Measurements from ENCODE around the gene DUXA. TPM values are rescaled to one million over a fixed set of nuclear protein-coding genes. Genes with fewer than 3 reads are reported as not detected.

The DUXA gene
- total and polyA plus RNA-seq, 10 of the 15 experiments (the other 5 are each of a cell fraction or from before 2014, with no cell fraction given): not detected

- no peak for TF ChIP-seq POU2F2 (IDR thresholded peaks at IDR 0.05; ENCODE audit: borderline replicate concordance, low read depth, low read length)
- TF ChIP-seq TBL1XR1 (IDR thresholded peaks at IDR 0.05; ENCODE audit: low read depth, low read length): no peak
- no peak for TF ChIP-seq NFXL1 (IDR thresholded peaks at IDR 0.05; ENCODE audit: borderline replicate concordance)
These were observed 60.5 kb downstream of the DUXA start (continued) for GRCh38 chr19:57106722-57107235.

- Histone ChIP-seq H3K9ac (ENCODE audit: control insufficient read depth, insufficient read depth, low read length) (no peak overlapping the region), H3K79me2 (ENCODE audit: control insufficient read depth, insufficient read depth, low read length) (no peaks in the 10 kb centered on the region), H3K4me1 (ENCODE audit: control insufficient read depth, insufficient read depth, low read length) (no peaks in the 10 kb centered on the region), H3K4me3 (no peak overlapping the region), H2AFZ (ENCODE audit: control insufficient read depth, low read depth, low read length) (no peak overlapping the region), H3K4me2 (ENCODE audit: control insufficient read depth, insufficient read depth) (no peak overlapping the region), H3K36me3 (ENCODE audit: control insufficient read depth in 2 of 2, insufficient read depth in 2 of 2, low read length in 1 of 2) (no peaks in the 10 kb centered on the region), H3K27ac (ENCODE audit: control insufficient read depth, insufficient read depth) (no peak overlapping the region), H3K27me3 (replicated peaks in 1 of 2; ENCODE audit: control insufficient read depth in 2 of 2, insufficient read depth in 2 of 2, low read length in 1 of 2) (no peaks in the 10 kb centered on the region), H3K9me3 (replicated peaks; ENCODE audit: control insufficient read depth, insufficient read depth, low read length) (no peaks in the 10 kb centered on the region; the same call in 1 of the 3 replicates), H4K20me1 (ENCODE audit: control insufficient read depth, insufficient read depth) (no peaks in the 10 kb centered on the region)
- no peak for TF ChIP-seq GABPA (IDR thresholded peaks at IDR 0.05; ENCODE audit: low read depth)
- TF ChIP-seq ATF7 (IDR thresholded peaks at IDR 0.05; ENCODE audit: low read depth): no peak
- ChIA-PET CTCF (no interaction called here), POLR2A (no interaction called here), RAD21 (ENCODE audit: unreplicated experiment) (no interaction called here), SMC1A (ENCODE audit: uncharacterized antibody, unreplicated experiment) (no interaction called here)
- ATAC-seq (no peak), FAIRE-seq (no peak), DNase-seq (ENCODE audit: low read depth, low spot score) (no peak)
- in situ Hi-C loops (cut with MboI): no loop called here
- intact Hi-C loops (cut with micrococcal nuclease; ENCODE audit: unreplicated experiment): no loop called here
- 70% methylated on average over 32 of the region's 57 CpGs for WGBS (ENCODE audit: insufficient coverage, insufficient replicate concordance, low lambda C conversion rate, missing lambda C conversion rate)
- no TSS peak for BruUV-seq (replicated peaks)
These were observed 61.1 kb downstream of the DUXA start for GRCh38 chr19:57105976-57106721.

Small RNA genes within 50 kb of the gene (small RNA-seq; reads per million reads assigned to genes)
- gene AC025588.3: not detected

Other genes starting within 250 kb of the DUXA start
Only the 7 nearest of the 12 such genes appear.
- not detected in 2 replicates for gene USP29, start 47.5 kb downstream of the DUXA start, total RNA-seq (2014; rRNA removed)
- not detected in 2 replicates for gene USP29, start 47.5 kb downstream of the DUXA start, total RNA-seq (2014; rRNA removed; fragmentation: Illumina TruSeq; extraction: Trizol)
- not detected in 2 replicates for gene USP29, start 47.5 kb downstream of the DUXA start, total RNA-seq (2021)
- gene USP29, start 47.5 kb downstream of the DUXA start, polyA plus RNA-seq (2011; rRNA removed): not detected in 2 replicates
- gene USP29, start 47.5 kb downstream of the DUXA start, polyA plus RNA-seq (2014; fragmentation: Illumina TruSeq; extraction: Trizol): not detected in 2 replicates
- not detected for gene USP29, start 47.5 kb downstream of the DUXA start, polyA plus RNA-seq (2014; fragmentation: Nextera tagmentation; extraction: Ambion mirVana)
- not detected in 2 replicates for gene USP29, start 47.5 kb downstream of the DUXA start, polyA plus RNA-seq (2014; rRNA removed)
- gene USP29, start 47.5 kb downstream of the DUXA start, polyA plus RNA-seq (2016; fragmentation: Nextera tagmentation; extraction: Ambion mirVana): not detected
- gene ZIM3, start 22.3 kb downstream of the DUXA start, total RNA-seq (2014; rRNA removed): not detected in 2 replicates
- not detected in 2 replicates for gene ZIM3, start 22.3 kb downstream of the DUXA start, total RNA-seq (2014; rRNA removed; fragmentation: Illumina TruSeq; extraction: Trizol)
- not detected in 2 replicates for gene ZIM3, start 22.3 kb downstream of the DUXA start, total RNA-seq (2021)
- gene ZIM3, start 22.3 kb downstream of the DUXA start, polyA plus RNA-seq (2011; rRNA removed): not detected in 2 replicates
- gene ZIM3, start 22.3 kb downstream of the DUXA start, polyA plus RNA-seq (2014; fragmentation: Illumina TruSeq; extraction: Trizol): not detected in 2 replicates
- not detected for gene ZIM3, start 22.3 kb downstream of the DUXA start, polyA plus RNA-seq (2014; fragmentation: Nextera tagmentation; extraction: Ambion mirVana)
- not detected in 2 replicates for gene ZIM3, start 22.3 kb downstream of the DUXA start, polyA plus RNA-seq (2014; rRNA removed)
- not detected for gene ZIM3, start 22.3 kb downstream of the DUXA start, polyA plus RNA-seq (2016; fragmentation: Nextera tagmentation; extraction: Ambion mirVana)
- gene ZNF264, start 24.0 kb upstream of the DUXA start, total RNA-seq (2014; rRNA removed): 10.6 and 14.7 TPM in 2 replicates
- gene ZNF264, start 24.0 kb upstream of the DUXA start, total RNA-seq (2014; rRNA removed; fragmentation: Illumina TruSeq; extraction: Trizol): 11.0 and 12.4 TPM in 2 replicates
- gene ZNF264, start 24.0 kb upstream of the DUXA start, total RNA-seq (2021): 22.9 and 24.3 TPM in 2 replicates
- 10.1 and 11.0 TPM in 2 replicates for gene ZNF264, start 24.0 kb upstream of the DUXA start, polyA plus RNA-seq (2011; rRNA removed)
- gene ZNF264, start 24.0 kb upstream of the DUXA start, polyA plus RNA-seq (2014; fragmentation: Illumina TruSeq; extraction: Trizol): 4.2 and 4.9 TPM in 2 replicates
- gene ZNF264, start 24.0 kb upstream of the DUXA start, polyA plus RNA-seq (2014; fragmentation: Nextera tagmentation; extraction: Ambion mirVana): 1 to 10 TPM in 1 of 2 experiments, under 1 TPM in 1; 0.76 to 1.2 TPM
- 10.3 and 15.2 TPM in 2 replicates for gene ZNF264, start 24.0 kb upstream of the DUXA start, polyA plus RNA-seq (2014; rRNA removed)
- gene ZNF264, start 24.0 kb upstream of the DUXA start, polyA plus RNA-seq (2016; fragmentation: Nextera tagmentation; extraction: Ambion mirVana): 1 to 10 TPM; 8.4 to 8.8 TPM
- gene AURKC, start 63.5 kb upstream of the DUXA start, total RNA-seq (2014; rRNA removed): 0.79 and 0.87 TPM in 2 replicates
- 0.78 and 0.89 TPM in 2 replicates for gene AURKC, start 63.5 kb upstream of the DUXA start, total RNA-seq (2014; rRNA removed; fragmentation: Illumina TruSeq; extraction: Trizol)
- gene AURKC, start 63.5 kb upstream of the DUXA start, total RNA-seq (2021): 0.97 and 1.3 TPM in 2 replicates
- 0.58 and 0.68 TPM in 2 replicates for gene AURKC, start 63.5 kb upstream of the DUXA start, polyA plus RNA-seq (2011; rRNA removed)
- 0.73 and 1.8 TPM in 2 replicates for gene AURKC, start 63.5 kb upstream of the DUXA start, polyA plus RNA-seq (2014; fragmentation: Illumina TruSeq; extraction: Trizol)
- 1 to 10 TPM in 1 of 2 experiments, under 1 TPM in 1; 0.32 to 1.2 TPM for gene AURKC, start 63.5 kb upstream of the DUXA start, polyA plus RNA-seq (2014; fragmentation: Nextera tagmentation; extraction: Ambion mirVana)
- 1.1 and 1.6 TPM in 2 replicates for gene AURKC, start 63.5 kb upstream of the DUXA start, polyA plus RNA-seq (2014; rRNA removed)
- gene AURKC, start 63.5 kb upstream of the DUXA start, polyA plus RNA-seq (2016; fragmentation: Nextera tagmentation; extraction: Ambion mirVana): under 1 TPM in 1 of 2 experiments, not detected in 1; 0.24 TPM
- gene ZNF805, start 73.1 kb upstream of the DUXA start, total RNA-seq (2014; rRNA removed): 6.5 and 7.3 TPM in 2 replicates
- gene ZNF805, start 73.1 kb upstream of the DUXA start, total RNA-seq (2014; rRNA removed; fragmentation: Illumina TruSeq; extraction: Trizol): 8.9 and 9.4 TPM in 2 replicates
- 7.1 and 7.2 TPM in 2 replicates for gene ZNF805, start 73.1 kb upstream of the DUXA start, total RNA-seq (2021)
- 5.0 and 5.3 TPM in 2 replicates for gene ZNF805, start 73.1 kb upstream of the DUXA start, polyA plus RNA-seq (2011; rRNA removed)
- gene ZNF805, start 73.1 kb upstream of the DUXA start, polyA plus RNA-seq (2014; fragmentation: Illumina TruSeq; extraction: Trizol): 2.4 and 3.6 TPM in 2 replicates
- gene ZNF805, start 73.1 kb upstream of the DUXA start, polyA plus RNA-seq (2014; fragmentation: Nextera tagmentation; extraction: Ambion mirVana): under 1 TPM; 0.31 to 0.42 TPM
- gene ZNF805, start 73.1 kb upstream of the DUXA start, polyA plus RNA-seq (2014; rRNA removed): 2.1 and 2.8 TPM in 2 replicates
- 1 to 10 TPM; 1.5 to 1.8 TPM for gene ZNF805, start 73.1 kb upstream of the DUXA start, polyA plus RNA-seq (2016; fragmentation: Nextera tagmentation; extraction: Ambion mirVana)
- 34.4 and 37.5 TPM in 2 replicates for gene ZNF460, start 113.0 kb upstream of the DUXA start, total RNA-seq (2014; rRNA removed)
- 42.4 and 46.5 TPM in 2 replicates for gene ZNF460, start 113.0 kb upstream of the DUXA start, total RNA-seq (2014; rRNA removed; fragmentation: Illumina TruSeq; extraction: Trizol)
- 41.7 and 43.0 TPM in 2 replicates for gene ZNF460, start 113.0 kb upstream of the DUXA start, total RNA-seq (2021)
- 23.8 and 25.2 TPM in 2 replicates for gene ZNF460, start 113.0 kb upstream of the DUXA start, polyA plus RNA-seq (2011; rRNA removed)
- 1.5 and 2.8 TPM in 2 replicates for gene ZNF460, start 113.0 kb upstream of the DUXA start, polyA plus RNA-seq (2014; fragmentation: Illumina TruSeq; extraction: Trizol)
- gene ZNF460, start 113.0 kb upstream of the DUXA start, polyA plus RNA-seq (2014; fragmentation: Nextera tagmentation; extraction: Ambion mirVana): under 1 TPM; 0.15 to 0.58 TPM
- gene ZNF460, start 113.0 kb upstream of the DUXA start, polyA plus RNA-seq (2014; rRNA removed): 7.7 and 8.5 TPM in 2 replicates
- gene ZNF460, start 113.0 kb upstream of the DUXA start, polyA plus RNA-seq (2016; fragmentation: Nextera tagmentation; extraction: Ambion mirVana): 1 to 10 TPM; 8.0 to 8.9 TPM
- 9.0 and 9.5 TPM in 2 replicates for gene ZNF543, start 153.0 kb upstream of the DUXA start, total RNA-seq (2014; rRNA removed)
- gene ZNF543, start 153.0 kb upstream of the DUXA start, total RNA-seq (2014; rRNA removed; fragmentation: Illumina TruSeq; extraction: Trizol): 8.5 and 8.6 TPM in 2 replicates
- 7.3 and 8.0 TPM in 2 replicates for gene ZNF543, start 153.0 kb upstream of the DUXA start, total RNA-seq (2021)
- 3.4 and 4.5 TPM in 2 replicates for gene ZNF543, start 153.0 kb upstream of the DUXA start, polyA plus RNA-seq (2011; rRNA removed)
- gene ZNF543, start 153.0 kb upstream of the DUXA start, polyA plus RNA-seq (2014; fragmentation: Illumina TruSeq; extraction: Trizol): 2.4 and 2.7 TPM in 2 replicates
- gene ZNF543, start 153.0 kb upstream of the DUXA start, polyA plus RNA-seq (2014; fragmentation: Nextera tagmentation; extraction: Ambion mirVana): under 1 TPM; 0.53 to 0.74 TPM
- 3.2 and 3.5 TPM in 2 replicates for gene ZNF543, start 153.0 kb upstream of the DUXA start, polyA plus RNA-seq (2014; rRNA removed)
- 1 to 10 TPM; 3.7 to 4.3 TPM for gene ZNF543, start 153.0 kb upstream of the DUXA start, polyA plus RNA-seq (2016; fragmentation: Nextera tagmentation; extraction: Ambion mirVana)

Measured in GM12878 (cell line).